ENCODE results near the gene GMNC.

GMNC gene

DNA sequence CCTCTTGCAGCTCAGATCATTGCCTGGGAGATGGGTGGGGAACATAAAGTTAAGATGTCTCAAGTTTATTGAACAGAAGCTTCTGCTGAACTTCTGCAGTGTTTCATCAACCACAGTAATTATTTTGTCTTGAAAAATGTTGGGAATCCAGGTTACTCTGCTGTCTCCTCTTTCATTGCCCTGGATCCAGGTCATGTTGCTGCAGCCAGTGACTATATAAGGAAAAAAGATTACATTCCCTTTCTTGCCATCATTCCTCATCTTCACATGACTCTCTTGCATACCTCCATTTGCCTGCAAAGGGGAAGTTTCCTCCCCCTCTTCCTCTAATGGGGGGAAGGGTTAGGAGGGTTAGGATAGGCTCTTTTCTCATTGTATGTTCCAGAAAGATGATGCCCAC lies 15.1 kb downstream of the GMNC start:
- no peak for DNase-seq

DNA sequence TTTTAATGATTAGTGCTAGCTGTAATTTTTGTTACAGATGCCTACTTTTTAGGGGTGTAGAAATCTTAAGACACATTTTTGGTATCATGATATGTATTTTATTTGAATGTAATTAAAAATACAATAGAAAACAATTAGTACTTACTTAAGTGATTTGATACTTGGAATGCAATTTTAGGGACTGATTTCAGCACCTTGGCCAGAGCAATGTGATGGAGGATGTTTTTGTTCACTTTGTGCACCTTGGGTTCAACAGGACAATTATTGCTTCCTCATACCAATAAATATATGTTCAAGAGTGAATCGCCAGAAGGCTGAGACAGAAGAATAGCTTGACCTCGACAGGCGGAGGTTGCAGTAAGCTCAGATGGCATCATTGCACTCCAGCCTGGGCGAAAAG lies 22.3 kb downstream of the GMNC start:
- no peak for DNase-seq

DNA sequence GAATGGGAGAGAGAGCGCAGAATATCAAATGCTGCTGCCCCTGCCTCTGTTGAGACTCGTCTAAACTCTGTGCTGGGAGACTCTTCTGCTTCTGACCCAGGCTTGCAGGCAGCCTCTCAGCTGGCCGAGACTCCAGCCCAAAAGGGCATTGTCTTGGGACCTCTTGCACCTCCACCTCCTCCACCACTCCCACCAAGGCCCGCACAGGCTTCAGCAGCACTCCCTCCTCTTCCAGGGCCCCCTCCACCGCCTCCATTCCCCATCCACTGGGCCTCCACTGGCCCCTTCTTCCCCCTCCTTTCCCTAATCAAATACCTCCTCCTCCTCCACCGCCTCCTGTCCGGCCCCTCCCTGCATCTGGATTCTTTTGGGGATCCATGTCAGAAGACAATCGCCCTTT lies 31.3 kb downstream of the GMNC start:
- DNase-seq, result no peak

DNA sequence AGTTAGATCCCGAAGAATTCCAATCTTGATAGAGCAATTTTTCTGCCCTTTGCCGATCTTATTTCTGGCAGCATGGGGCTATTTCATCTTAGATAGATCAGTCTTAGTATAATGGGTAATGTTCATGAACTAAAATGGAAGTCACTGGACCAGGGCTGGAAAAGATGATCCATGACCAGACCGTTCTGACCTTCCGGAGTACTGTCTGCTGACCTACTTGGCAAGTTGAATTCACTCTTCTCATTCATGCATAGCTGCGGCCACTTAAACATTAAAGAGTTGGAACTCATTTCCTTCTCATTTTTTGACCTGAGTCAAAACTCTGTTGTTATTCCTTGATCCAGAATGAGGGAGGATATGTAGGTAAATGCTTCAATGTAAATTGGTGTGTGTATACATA lies 32.5 kb downstream of the GMNC start:
- DNase-seq, result no peak

DNA sequence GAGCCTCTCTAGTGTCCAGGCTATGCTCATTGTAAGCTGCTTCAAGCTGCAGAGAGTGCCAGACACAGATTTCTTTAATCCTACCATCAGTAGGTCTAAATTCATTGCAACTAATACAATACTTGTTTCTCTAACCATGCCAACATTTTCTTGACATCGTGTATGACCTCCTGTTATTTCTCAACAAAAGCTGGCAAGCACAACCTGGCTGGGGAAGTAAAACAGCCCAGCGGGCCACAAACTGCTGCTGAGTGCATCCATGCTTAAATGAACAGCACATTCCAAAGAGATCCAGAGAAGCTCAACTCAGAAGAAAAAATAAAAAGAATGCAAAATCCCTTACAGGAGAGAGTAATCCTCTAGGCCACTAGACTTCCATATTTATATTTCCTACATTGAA lies 36.5 kb downstream of the GMNC start:
- DNase-seq, result no peak

DNA sequence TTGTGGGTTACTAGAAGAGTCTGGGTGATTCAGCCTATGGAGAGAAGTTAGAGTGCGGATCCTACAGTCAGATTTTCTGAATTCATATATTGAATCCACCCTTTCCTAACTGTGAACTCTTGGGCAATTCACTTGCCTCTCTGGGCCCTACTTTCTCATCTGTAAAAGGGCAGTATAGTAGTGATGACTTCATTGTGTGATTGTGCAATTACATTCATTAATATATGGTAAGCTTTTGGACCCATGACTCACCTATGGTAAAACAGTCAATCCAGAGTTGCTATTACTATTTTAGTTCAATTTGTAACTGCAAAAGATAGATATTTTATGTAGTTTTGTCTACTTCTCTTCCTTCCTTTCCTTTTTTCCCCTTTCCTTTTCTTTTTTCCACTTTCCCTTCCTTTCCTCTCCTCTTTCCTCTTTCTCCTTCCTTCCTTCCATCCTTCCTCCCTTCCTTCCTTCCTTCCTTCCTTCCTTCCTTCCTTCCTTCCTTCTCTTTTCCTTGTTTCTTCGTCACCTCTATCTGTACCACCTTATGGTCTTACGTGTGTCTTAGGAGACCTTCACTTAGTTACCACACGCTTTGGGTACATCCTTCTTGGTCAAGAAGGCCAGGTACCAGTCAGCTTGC lies 37.0 kb downstream of the GMNC start:
- no peak for DNase-seq

DNA sequence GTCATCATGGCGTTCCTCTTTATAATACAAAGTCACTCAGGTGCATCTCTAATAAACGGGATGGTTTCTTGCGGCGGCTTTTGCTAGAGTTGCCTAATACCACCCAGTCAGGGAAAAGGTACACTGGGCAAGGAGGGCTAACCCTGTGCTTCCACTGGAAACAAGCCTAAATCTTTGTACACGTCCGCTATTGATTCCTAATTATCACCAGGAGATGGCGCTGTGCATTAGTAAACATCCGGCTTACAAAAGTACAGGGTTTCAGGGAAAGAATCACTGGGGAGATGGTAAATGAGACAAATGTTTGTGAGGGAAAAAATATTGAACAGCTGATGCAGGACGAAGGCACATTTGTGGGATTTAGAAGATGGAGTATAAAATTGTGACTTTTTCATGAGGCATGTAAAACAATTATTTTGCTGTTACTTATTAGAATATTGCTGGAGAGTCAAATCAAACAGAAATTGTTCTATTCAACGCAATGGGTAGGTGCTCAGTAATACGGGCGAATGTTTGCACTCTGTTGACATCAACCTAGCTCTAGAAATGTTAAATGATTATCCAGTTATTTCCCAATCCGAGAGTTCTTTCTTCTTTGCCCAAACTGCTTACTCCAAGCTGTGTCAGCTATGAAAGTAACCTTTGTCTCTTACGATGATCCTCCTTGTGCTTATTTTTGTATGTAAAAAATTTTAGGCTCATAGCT lies 50.6 kb downstream of the GMNC start:
- DNase-seq, result peak; percentile 63

DNA sequence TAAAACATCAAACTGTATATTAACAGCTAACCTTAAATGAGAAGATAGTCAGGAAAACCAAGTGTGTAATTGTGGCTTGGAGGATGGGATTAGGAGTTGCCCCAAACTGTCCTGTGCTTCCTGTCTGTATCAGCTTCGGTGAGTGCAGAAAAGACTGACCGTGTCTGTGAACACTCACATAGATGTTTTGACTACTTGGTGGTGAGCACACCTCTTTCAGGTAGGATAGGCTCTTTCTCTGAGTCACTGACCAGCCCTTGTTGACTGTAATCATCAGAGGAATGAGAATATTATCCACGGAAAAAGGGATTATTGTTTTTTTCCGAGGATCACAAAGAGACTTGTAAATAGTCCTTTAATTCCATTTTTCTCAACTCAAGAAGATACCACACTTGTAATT lies 51.5 kb downstream of the GMNC start:
- no peak for DNase-seq

DNA sequence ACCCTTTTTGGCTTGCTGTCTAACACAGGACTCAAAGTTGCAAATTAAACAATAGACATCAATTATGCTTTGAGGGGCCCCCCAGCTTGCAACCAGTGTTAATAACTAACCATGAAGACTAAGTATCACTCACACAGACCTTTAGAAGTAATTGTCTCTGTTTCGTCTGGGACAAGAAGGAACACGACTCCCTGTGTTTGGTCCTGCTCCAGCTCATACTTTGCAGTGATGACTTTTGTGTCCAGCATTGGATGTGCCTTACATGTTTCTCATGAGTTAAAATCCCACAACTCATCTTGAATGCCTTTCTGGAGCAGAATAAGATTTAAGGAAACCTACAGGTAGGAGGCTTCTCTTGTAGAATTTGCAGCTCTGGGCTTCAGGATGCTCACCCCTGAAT lies 53.1 kb downstream of the GMNC start:
- no peak for DNase-seq

DNA sequence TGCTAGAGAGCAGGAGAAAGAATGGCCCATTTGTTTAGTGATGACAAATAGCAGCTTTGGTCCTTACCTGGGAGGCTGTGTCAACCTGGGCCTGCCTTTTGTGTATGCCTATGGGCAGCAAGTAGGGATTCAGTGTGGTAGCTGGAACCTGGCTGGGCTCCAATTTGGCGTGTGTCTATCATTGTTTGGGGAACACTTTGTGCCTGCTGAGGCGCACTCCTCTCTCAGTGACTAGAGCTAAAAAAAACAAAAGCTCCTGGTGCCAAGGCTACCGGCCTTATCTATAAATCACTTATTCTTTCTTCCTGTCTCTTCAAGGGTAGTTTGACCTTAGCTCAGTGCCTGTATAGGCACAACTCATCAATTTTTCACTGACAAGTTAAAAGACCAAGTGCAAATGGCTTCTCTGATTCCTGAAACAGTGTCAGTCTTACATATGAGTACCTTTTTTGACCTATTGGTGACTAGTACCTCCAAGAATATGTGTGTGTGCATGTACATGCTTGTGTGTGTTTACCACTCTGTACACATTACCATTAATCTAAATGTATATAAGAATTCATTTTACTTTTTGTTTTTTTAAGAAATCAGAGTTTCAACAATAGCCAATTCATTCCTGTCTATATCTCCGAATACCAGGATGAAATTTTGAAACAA lies 54.6 kb downstream of the GMNC start:
- DNase-seq, result peak; percentile 86
